Right hindlimb (tissue), 1 donor: ENCODE measurements around the gene ZCCHC18.

ENCODE experiments used
- DNase-seq: peaks from one replicate; pipeline ENCODE4 v3.0.0-alpha.2; 2018

Gene ZCCHC18

DNA sequence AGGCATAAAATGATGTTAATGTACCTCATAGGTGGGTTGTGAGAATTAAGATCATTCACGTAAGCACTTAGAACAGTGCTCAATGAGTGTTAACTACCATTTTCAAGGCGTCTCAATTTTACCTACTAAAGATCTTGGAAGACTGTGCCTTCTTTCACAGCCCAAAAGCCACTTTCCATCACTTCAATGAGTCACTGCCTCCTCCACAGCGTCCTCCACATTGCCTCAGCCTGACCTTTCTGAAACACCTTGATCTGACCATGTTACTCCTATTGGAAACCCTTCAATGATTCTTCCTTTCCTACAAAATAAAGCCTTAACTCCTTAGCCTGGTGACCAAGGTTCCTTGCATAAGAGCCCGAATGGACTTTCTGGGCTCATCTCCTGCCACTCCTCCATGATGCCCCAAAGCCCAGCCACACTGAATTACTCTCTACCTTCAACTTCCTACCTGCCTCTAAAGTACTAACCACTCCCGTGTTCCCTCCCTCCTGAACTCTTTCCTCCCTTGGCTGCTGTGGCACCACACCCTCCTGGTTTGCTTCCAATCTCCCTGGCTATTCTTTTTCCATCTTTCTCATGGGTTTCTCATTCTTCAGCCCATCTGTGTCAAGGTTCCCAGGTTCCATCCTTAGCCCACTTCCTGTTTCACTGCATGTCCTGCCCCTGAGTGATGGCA is 22.4 kb downstream of the ZCCHC18 start:
- no peak for DNase-seq

DNA sequence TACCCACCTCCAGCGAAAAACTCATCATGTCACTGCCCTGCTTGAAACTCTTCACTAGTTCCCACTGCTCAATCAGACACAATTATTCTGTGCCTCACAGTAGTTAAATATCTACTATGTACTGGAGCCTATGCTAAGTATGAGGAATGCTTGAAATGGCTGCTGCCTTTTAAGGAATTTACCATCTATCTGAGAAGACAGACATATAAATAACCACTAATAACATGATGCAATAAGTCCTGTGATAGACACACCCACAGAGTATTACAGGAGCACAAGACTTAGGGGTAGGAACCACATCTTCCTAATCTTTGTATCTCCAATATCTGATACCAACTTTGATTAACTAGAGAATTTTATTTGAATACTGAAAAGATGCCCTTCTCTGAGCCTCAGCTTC is 23.4 kb downstream of the ZCCHC18 start:
- DNase-seq = no peak

DNA sequence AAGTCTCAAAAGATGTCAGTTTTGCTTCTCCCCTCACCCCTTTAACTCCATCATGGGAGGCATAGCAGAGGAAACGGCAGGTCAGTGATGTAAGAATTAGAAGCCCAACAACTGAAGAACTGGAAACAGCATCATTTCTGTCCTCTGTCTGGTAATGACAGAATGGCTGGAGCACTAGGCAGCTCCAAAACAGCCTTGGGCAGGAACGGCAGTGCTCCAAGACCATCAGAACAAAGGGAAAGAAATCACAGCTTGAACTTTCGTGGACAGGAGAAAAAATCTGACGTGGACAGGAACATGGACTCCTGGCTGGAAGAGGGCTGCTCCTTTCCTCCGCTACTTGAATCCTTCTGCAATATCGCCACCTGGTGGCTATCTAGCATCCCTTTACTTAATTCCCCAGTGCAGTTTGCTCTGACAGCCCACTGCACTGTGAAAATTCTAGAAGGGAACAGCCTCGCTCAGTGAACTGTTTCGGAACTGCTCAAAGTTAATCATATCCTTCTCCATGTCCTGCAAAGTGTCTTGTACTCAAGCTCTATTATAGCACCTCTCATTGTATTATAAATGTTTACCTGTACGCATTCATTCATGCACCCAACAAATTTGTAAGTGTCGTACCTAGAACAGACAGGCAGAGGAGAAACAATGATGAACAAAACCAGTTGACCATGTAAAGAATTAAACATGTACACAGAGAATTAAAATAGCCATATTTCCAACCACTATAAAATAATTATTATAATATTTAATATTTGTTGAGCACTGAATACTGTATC is 24.1 kb downstream of the ZCCHC18 start:
- peak; percentile 75 for DNase-seq

DNA sequence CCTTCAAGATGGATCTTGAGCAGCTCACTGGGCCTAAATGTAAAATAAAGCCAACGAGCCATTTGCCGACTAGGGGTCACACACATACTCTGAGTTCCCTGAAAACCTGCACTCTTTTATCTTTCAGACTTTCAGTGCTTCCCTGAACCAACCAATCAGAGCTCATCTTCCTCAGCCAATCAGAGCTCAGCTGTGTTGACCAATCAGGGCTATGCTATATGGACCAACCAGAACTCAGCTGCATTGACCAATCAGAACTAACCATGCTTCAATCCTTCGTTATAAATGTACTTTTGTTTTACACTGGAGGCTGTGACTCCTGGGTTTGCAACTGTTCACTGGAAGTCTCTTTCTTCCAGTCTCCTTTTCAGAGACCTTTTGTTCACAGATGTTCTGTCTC is 25.2 kb downstream of the ZCCHC18 start:
- no peak for DNase-seq

DNA sequence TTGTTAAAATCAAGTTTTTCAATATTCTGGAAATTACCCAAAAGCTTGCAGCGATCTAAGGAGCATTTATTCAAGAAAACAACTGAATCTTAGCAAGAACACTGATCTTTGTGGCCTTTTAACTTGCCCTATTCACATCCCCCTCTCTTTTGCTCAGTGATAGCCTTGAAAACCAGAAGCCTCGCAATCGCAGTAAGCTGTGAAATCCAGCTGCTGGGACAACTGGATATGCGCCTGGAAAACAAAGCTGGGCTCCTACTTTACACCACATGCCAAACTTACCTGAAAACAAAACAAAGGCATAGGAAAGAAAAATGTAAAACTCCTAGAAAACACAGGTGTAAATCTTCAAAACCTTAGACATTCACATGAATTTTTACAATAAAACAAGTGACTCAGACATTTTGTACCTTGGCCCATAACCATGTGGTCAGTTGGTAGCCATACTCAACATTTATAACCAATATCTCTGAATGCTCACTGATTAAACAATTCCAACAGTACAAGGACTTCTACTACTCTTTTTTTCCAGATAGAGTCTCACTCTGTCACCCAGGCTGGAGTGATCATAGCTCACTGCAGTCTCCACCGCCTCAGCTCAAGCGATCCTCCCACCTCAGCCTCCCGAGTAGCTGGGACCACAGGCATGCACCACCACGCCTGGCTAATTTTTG is 28.9 kb downstream of the ZCCHC18 start:
- DNase-seq = no peak

DNA sequence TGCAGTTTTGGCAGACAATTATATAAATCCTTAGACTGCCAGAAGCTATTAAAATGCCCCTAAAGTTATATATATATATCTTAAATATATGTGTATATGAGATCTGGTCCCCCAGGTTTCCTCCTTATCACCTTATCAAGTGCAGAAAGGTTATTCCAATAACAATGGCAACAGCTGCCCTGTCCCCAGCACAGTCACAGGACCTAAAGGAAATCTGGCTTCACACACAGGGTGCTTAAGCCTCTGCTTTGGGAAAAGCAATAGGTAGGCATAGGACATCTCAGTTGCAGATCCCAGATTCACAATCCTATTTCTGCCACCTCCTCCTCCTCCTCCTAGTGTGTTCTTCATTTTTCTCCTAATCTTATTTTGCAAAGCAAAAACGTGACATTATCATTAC is 38.7 kb downstream of the ZCCHC18 start:
- no peak for DNase-seq

DNA sequence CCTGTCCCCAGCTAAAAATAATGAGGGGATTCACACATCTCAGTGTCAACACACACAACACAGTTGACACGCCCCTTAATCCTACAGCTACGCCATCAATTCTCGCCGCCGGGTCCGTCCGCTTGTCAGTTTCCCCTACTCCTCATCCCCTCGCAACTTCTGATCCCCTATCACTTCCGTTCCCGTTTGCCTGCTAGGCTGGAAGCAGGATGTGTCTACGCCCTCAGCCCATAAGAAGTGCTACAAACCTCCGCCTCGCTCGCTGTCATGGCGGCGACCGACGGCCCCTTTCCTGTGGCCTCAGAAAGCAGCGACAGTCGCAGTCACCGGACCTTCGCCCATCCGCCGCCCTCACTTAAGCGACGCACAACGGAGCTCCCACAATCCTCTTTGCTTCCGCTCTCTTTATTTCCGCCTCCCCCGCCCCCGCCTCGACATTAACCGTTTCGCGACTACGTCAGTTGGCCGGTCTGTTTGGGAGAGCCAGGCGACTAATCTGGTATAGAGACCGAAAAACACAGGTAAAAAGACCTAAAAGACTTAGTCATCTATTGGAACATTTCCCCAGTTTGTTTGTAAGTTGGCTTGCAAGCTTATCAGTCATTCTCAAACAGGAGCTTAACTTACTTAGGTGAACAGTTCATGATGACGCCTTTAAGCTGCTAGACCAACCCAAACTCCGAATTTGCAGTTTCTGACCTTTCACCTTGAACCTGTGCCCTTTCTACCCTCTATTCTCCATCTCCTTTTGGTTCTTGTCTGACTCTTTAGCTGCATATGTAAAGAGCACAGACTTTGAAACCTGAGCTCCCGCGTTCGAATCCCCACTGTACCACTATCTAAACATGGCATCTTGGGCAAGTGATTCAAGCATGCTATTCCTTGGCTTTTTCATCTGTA is 44.6 kb downstream of the ZCCHC18 start, which contains the start of gene SLC25A53:
TSS of gene SLC25A53 (minus strand) at position 380 of the 900 bp plus-strand sequence. CDS start 51,752 bp downstream, outside the sequence.
- peak; percentile 88 for DNase-seq
